SK-N-SH treated with all-trans-retinoic acid at 6 μM for 48 hours (cell line): Measurements from ENCODE around the gene PTPRJ.

Experiments used
- ATAC-seq: fragments of 200-7000 bp; cut with Tn5 transposase; 3 replicates; pipeline ENCODE4 v1.9.1; 2020; ENCODE audit warnings: mild to moderate bottlenecking, moderate library complexity
- ARNTL ChIP-seq: fragments of 450-650 bp; formaldehyde crosslinking; IDR thresholded peaks from 2 replicates; pipeline ENCODE4 v1.5.0; 2020; ENCODE audit warnings: low read depth, mild to moderate bottlenecking, moderate library complexity, borderline replicate concordance
- BACH2 ChIP-seq: fragments of 250-450 bp; sonication (Bioruptor Pico); IDR thresholded peaks from 2 replicates; pipeline ENCODE4 v1.9.0; 2021; ENCODE audit warnings: mild to moderate bottlenecking, borderline replicate concordance
- CSDC2 ChIP-seq: fragments of 250-450 bp; sonication (Bioruptor Pico); IDR thresholded peaks from 2 replicates; pipeline ENCODE4 v1.5.0; 2020; ENCODE audit warnings: mild to moderate bottlenecking, moderate library complexity
- CSRNP3 ChIP-seq: fragments of 250-450 bp; sonication (Bioruptor Pico); IDR thresholded peaks from 2 replicates; pipeline ENCODE4 v1.5.1; 2021; ENCODE audit warnings: mild to moderate bottlenecking, moderate library complexity
- ESRRG ChIP-seq: fragments of 250-450 bp; sonication (Bioruptor Pico); IDR thresholded peaks from 2 replicates; pipeline ENCODE4 v1.6.1; 2021; ENCODE audit warnings: mild to moderate bottlenecking
- GLIS3 ChIP-seq: fragments of 250-450 bp; sonication (Bioruptor Pico); IDR thresholded peaks from 2 replicates; pipeline ENCODE4 v1.5.0; 2020; ENCODE audit warnings: mild to moderate bottlenecking, moderate library complexity
- ISL1 ChIP-seq: fragments of 250-450 bp; sonication (Bioruptor Pico); IDR thresholded peaks from 2 replicates; pipeline ENCODE4 v2.1.2; 2022; ENCODE audit warnings: mild to moderate bottlenecking, moderate library complexity
- OSR1 ChIP-seq: fragments of 250-450 bp; sonication (Bioruptor Pico); IDR thresholded peaks from 2 replicates; pipeline ENCODE4 v1.8.0; 2022; ENCODE audit warnings: moderate library complexity, mild to moderate bottlenecking, inconsistent platforms
- PATZ1 ChIP-seq: fragments of 250-450 bp; sonication (Bioruptor Pico); IDR thresholded peaks from 2 replicates; pipeline ENCODE4 v1.8.0; 2020; ENCODE audit warnings: mild to moderate bottlenecking, moderate library complexity, borderline replicate concordance
- PPARA ChIP-seq: fragments of 250-450 bp; sonication (Bioruptor Pico); IDR thresholded peaks from 2 replicates; pipeline ENCODE4 v1.5.0; 2020; ENCODE audit warnings: mild to moderate bottlenecking, borderline replicate concordance
- RARB ChIP-seq: fragments of 250-450 bp; sonication (Bioruptor Pico); IDR thresholded peaks from 2 replicates; pipeline ENCODE4 v1.8.0; 2021; ENCODE audit warnings: mild to moderate bottlenecking, moderate library complexity
- SNAI2 ChIP-seq: fragments of 250-450 bp; sonication (Bioruptor Pico); IDR thresholded peaks from 2 replicates; pipeline ENCODE4 v1.5.0; 2020; ENCODE audit warnings: mild to moderate bottlenecking, moderate library complexity
- TCF4 ChIP-seq: fragments of 250-450 bp; sonication (Bioruptor Pico); IDR thresholded peaks from 2 replicates; pipeline ENCODE4 v1.8.0; 2021; ENCODE audit warnings: mild to moderate bottlenecking, moderate library complexity, borderline replicate concordance
- TOX ChIP-seq: fragments of 250-450 bp; sonication (Bioruptor Pico); IDR thresholded peaks from 2 replicates; pipeline ENCODE4 v1.8.0; 2021; ENCODE audit warnings: mild to moderate bottlenecking, moderate library complexity, borderline replicate concordance
- TSHZ2 ChIP-seq: fragments of 250-450 bp; sonication (Bioruptor Pico); IDR thresholded peaks from 2 replicates; pipeline ENCODE4 v1.5.0; 2020; ENCODE audit warnings: mild to moderate bottlenecking, moderate library complexity
- ZC3H10 ChIP-seq: fragments of 250-450 bp; sonication (Bioruptor Pico); IDR thresholded peaks from 2 replicates; pipeline ENCODE4 v1.5.1; 2021; ENCODE audit warnings: mild to moderate bottlenecking, moderate library complexity
- ZFP3 ChIP-seq: fragments of 250-450 bp; sonication (Bioruptor Pico); IDR thresholded peaks from 2 replicates; pipeline ENCODE4 v1.5.0; 2020; ENCODE audit warnings: mild to moderate bottlenecking, moderate library complexity
- ZFP30 ChIP-seq: fragments of 450-650 bp; formaldehyde crosslinking; IDR thresholded peaks from 2 replicates; pipeline ENCODE4 v1.5.0; 2022; ENCODE audit warnings: mild to moderate bottlenecking, moderate library complexity
- ZNF565 ChIP-seq: fragments of 450-650 bp; formaldehyde crosslinking; conservative IDR thresholded peaks from 2 replicates; pipeline ENCODE4 v1.5.0; 2020; ENCODE audit warnings: low read depth, mild to moderate bottlenecking, moderate library complexity
- ZNF70 ChIP-seq: fragments of 450-650 bp; formaldehyde crosslinking; IDR thresholded peaks from 2 replicates; pipeline ENCODE4 v1.5.0; 2020; ENCODE audit warnings: mild to moderate bottlenecking, moderate library complexity
- ZNF8 ChIP-seq: fragments of 450-650 bp; formaldehyde crosslinking; IDR thresholded peaks from 2 replicates; pipeline ENCODE4 v1.5.0; 2020; ENCODE audit warnings: mild to moderate bottlenecking, moderate library complexity

The PTPRJ gene

GRCh38 chr11:48098024-48098423 lies 117.7 kb downstream of the PTPRJ start:
- no peak for ATAC-seq
- TF ChIP-seq ZNF70 (CRISPR knock-in tag): no peak
- TF ChIP-seq ZNF565 (CRISPR knock-in tag): no peak
- TF ChIP-seq ZFP3 (CRISPR knock-in tag): no peak
- no peak for TF ChIP-seq ZC3H10
- TF ChIP-seq TOX (CRISPR knock-in tag): no peak
- no peak for TF ChIP-seq RARB
- no peak for TF ChIP-seq PPARA
- TF ChIP-seq PATZ1 (CRISPR knock-in tag): no peak
- no peak for TF ChIP-seq GLIS3 (CRISPR knock-in tag)
- no peak for TF ChIP-seq ZNF8
- TF ChIP-seq CSDC2 (CRISPR knock-in tag): no peak
- no peak for TF ChIP-seq ARNTL (CRISPR knock-in tag)
- TF ChIP-seq OSR1: no peak
- no peak for TF ChIP-seq BACH2
- no peak for TF ChIP-seq SNAI2 (CRISPR knock-in tag)
- TF ChIP-seq ZFP30 (CRISPR knock-in tag): no peak
- no peak for TF ChIP-seq ISL1
- no peak for TF ChIP-seq ESRRG (CRISPR knock-in tag)
- TF ChIP-seq TSHZ2 (CRISPR knock-in tag): no peak
- no peak for TF ChIP-seq CSRNP3 (CRISPR knock-in tag)

GRCh38 chr11:48099916-48100446 lies 119.6 kb downstream of the PTPRJ start:
- no peak for ATAC-seq
- no peak for TF ChIP-seq CSRNP3 (CRISPR knock-in tag)
- TF ChIP-seq, all 23 proteins: peak for 0

GRCh38 chr11:48101044-48101733 lies 120.8 kb downstream of the PTPRJ start:
- ATAC-seq: no peak
- TF ChIP-seq ZFP30 (CRISPR knock-in tag) (no peak), ISL1 (no peak)

- TF ChIP-seq TCF4: no peak
- no peak for TF ChIP-seq SNAI2 (CRISPR knock-in tag)
- no peak for TF ChIP-seq ZNF8
- no peak for TF ChIP-seq ZNF565 (CRISPR knock-in tag)
- no peak for TF ChIP-seq ZNF70 (CRISPR knock-in tag)
- no peak for TF ChIP-seq GLIS3 (CRISPR knock-in tag)
- ATAC-seq: no peak
These were observed 121.6 kb downstream of the PTPRJ start for GRCh38 chr11:48101958-48102357.
